PC-3 (cell line): ENCODE results near the gene MLST8. TPM values are rescaled to one million over a fixed set of nuclear protein-coding genes. Genes with fewer than 3 reads are reported as not detected.
"Not testable (repeated sequence)": the region's sequence is repeated elsewhere in the genome, so short reads cannot be mapped to it uniquely, and the experiment has no call there.

ENCODE experiments used
- ATAC-seq: fragments of 200-7000 bp; cut with Tn5 transposase; 2 replicates; pipeline ENCODE4 v1.9.1; 2020; ENCODE audit warnings: mild to moderate bottlenecking, moderate library complexity
- BruUV-seq: library from RNA; stranded (reverse); fragments of 400-500 nt; replicated peaks from 2 replicates; lab custom pipeline; 2021; lab: Mats Ljungman, UMichigan
- CTCF ChIA-PET: fragments of 300-600 bp; sonication (Branson Sonifier 250); formaldehyde crosslinking; loops from one replicate; lab custom pipeline; 2022; ENCODE audit warnings: antibody characterized with exemption; lab: Charles Lee
- POLR2A ChIA-PET: fragments of 300-600 bp; sonication (Branson Sonifier 250); formaldehyde crosslinking; loops from one replicate; lab custom pipeline; 2022; ENCODE audit warnings: antibody characterized with exemption; ENCODE audit not compliant: unreplicated experiment; lab: Charles Lee
- DNase-seq: peaks from one replicate; pipeline ENCODE4 v3.0.0-alpha.2; 2015
- H2AFZ ChIP-seq: fragments of 300-600 bp; sonication (generic); 2 replicates; pipeline ENCODE4 v1.6.0; 2016; ENCODE audit warnings: antibody characterized with exemption, low read length
- H3F3A ChIP-seq: fragments of 300-600 bp; sonication (generic); one replicate; pipeline ENCODE4 v1.6.0; 2017; ENCODE audit warnings: antibody characterized with exemption, low read length, control low read depth, mild to moderate bottlenecking; ENCODE audit not compliant: unreplicated experiment
- H3K27ac ChIP-seq: fragments of 300-600 bp; sonication (generic); 2 replicates; pipeline ENCODE4 v1.5.1; 2016; ENCODE audit warnings: mild to moderate bottlenecking, low read length
- H3K27me3 ChIP-seq: fragments of 300-600 bp; sonication (generic); 2 replicates; pipeline ENCODE4 v1.6.1; 2016; ENCODE audit warnings: low read length, mixed read lengths
- H3K36me3 ChIP-seq: fragments of 300-600 bp; sonication (generic); 2 replicates; pipeline ENCODE4 v1.6.1; 2016; ENCODE audit warnings: low read depth, mixed run types, low read length, mixed read lengths
- H3K4me1 ChIP-seq: fragments of 300-600 bp; sonication (generic); 2 replicates; pipeline ENCODE4 v1.5.1; 2016; ENCODE audit warnings: low read length; ENCODE audit not compliant: insufficient read depth
- H3K4me2 ChIP-seq: fragments of 300-600 bp; sonication (generic); 2 replicates; pipeline ENCODE4 v1.6.0; 2016; ENCODE audit warnings: low read length
- H3K4me3 ChIP-seq: fragments of 300-600 bp; sonication (generic); 2 replicates; pipeline ENCODE4 v1.5.1; 2016; ENCODE audit warnings: mild to moderate bottlenecking, low read length, mixed read lengths
- H3K79me2 ChIP-seq: fragments of 300-600 bp; sonication (generic); 2 replicates; pipeline ENCODE4 v1.6.1; 2017; ENCODE audit warnings: low read length, mixed read lengths
- H3K9ac ChIP-seq: fragments of 300-600 bp; sonication (generic); 2 replicates; pipeline ENCODE4 v1.6.0; 2016; ENCODE audit warnings: mild to moderate bottlenecking, low read length
- H3K9me2 ChIP-seq: fragments of 300-600 bp; sonication (generic); replicated peaks from 2 replicates; pipeline ENCODE4 v1.6.1; 2016; ENCODE audit warnings: mixed run types, low read length, mixed read lengths
- H3K9me3 ChIP-seq: fragments of 300-600 bp; sonication (generic); 2 replicates; pipeline ENCODE4 v1.6.1; 2016; ENCODE audit warnings: low read length, mixed read lengths
- H4K20me1 ChIP-seq: fragments of 300-600 bp; sonication (generic); 2 replicates; pipeline ENCODE4 v1.6.1; 2016; ENCODE audit warnings: low read length, mixed read lengths
- EZH2 ChIP-seq: fragments of 300-600 bp; sonication (generic); IDR thresholded peaks from one replicate; pipeline ENCODE4 v1.6.1; 2017; ENCODE audit warnings: antibody characterized with exemption, mild to moderate bottlenecking, low read length; ENCODE audit not compliant: unreplicated experiment
- EZH2phosphoT487 ChIP-seq: fragments of 300-600 bp; sonication (generic); IDR thresholded peaks from 2 replicates; pipeline ENCODE4 v1.6.1; 2018; ENCODE audit warnings: mild to moderate bottlenecking, antibody characterized with exemption, low read length, borderline replicate concordance
- intact Hi-C: fragments of 100-400 bp; cut with micrococcal nuclease; formaldehyde crosslinking; loops from 2 replicates; pipeline ENCODE4 v1.9.0; 2023
- total RNA-seq: library from RNA; depleted of rRNA; stranded (reverse); fragments of >200 nt; gene quantifications from 2 replicates; pipeline ENCODE4 v1.2.3, GENCODE V29; 2014
- TF ChIP-seq, protein P1 (sequence below): fragments of 300-600 bp; sonication (generic); conservative IDR thresholded peaks from 2 replicates; pipeline ENCODE4 v1.5.1; 2017; ENCODE audit warnings: antibody characterized with exemption, low read depth, mild to moderate bottlenecking, low read length

Gene MLST8
- total RNA-seq, 1 experiment from 2014 or later = 63.3 TPM

DNA sequence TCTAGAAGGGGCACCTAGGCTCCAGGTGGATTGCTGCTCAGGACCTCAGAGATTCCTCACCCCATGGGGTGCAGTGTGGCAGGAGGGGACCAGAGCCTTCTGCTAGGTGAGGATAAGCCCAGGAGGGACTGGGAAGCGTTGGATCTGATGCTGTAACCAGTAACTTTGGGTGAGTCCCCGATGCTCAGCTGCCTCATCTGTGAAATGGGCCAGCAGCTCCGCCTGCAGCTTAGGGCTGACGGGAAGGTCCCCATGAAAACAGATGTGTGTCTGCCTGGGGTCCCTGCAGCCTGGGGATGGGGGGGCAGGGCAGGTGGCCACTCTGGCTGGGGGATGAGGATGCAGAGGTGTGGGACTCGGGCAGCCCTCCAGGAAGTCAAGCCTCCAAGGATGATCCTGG, 6.2 kb upstream of the MLST8 start:
- no peak overlapping the region for H2AFZ ChIP-seq
- POLR2A ChIA-PET = no interaction called here
- no TSS peak for BruUV-seq
- H3K4me2 ChIP-seq = no peak overlapping the region
- H3K27me3 ChIP-seq = no peaks in the 10 kb centered on the region
- peaks cover 12% of the 10 kb centered on the region; the same call in 1 of the 2 replicates for H3K4me1 ChIP-seq
- H3F3A ChIP-seq = no peaks in the 10 kb centered on the region
- H3K27ac ChIP-seq = no peak overlapping the region
- no peaks in the 10 kb centered on the region for H3K36me3 ChIP-seq
- DNase-seq (no peak), ATAC-seq (no peak)
- no peak overlapping the region for H3K4me3 ChIP-seq
- no peaks in the 10 kb centered on the region for H4K20me1 ChIP-seq
- intact Hi-C loops = no loop called here
- no peaks in the 10 kb centered on the region for H3K9me2 ChIP-seq
- CTCF ChIA-PET = no interaction called here
- TF ChIP-seq EZH2 (no peak), EZH2phosphoT487 (no peak)
- TF ChIP-seq, protein P1, sequence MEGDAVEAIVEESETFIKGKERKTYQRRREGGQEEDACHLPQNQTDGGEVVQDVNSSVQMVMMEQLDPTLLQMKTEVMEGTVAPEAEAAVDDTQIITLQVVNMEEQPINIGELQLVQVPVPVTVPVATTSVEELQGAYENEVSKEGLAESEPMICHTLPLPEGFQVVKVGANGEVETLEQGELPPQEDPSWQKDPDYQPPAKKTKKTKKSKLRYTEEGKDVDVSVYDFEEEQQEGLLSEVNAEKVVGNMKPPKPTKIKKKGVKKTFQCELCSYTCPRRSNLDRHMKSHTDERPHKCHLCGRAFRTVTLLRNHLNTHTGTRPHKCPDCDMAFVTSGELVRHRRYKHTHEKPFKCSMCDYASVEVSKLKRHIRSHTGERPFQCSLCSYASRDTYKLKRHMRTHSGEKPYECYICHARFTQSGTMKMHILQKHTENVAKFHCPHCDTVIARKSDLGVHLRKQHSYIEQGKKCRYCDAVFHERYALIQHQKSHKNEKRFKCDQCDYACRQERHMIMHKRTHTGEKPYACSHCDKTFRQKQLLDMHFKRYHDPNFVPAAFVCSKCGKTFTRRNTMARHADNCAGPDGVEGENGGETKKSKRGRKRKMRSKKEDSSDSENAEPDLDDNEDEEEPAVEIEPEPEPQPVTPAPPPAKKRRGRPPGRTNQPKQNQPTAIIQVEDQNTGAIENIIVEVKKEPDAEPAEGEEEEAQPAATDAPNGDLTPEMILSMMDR = no peak
- no peaks in the 10 kb centered on the region for H3K79me2 ChIP-seq
- no peaks in the 10 kb centered on the region for H3K9me3 ChIP-seq
- no peak overlapping the region for H3K9ac ChIP-seq

DNA sequence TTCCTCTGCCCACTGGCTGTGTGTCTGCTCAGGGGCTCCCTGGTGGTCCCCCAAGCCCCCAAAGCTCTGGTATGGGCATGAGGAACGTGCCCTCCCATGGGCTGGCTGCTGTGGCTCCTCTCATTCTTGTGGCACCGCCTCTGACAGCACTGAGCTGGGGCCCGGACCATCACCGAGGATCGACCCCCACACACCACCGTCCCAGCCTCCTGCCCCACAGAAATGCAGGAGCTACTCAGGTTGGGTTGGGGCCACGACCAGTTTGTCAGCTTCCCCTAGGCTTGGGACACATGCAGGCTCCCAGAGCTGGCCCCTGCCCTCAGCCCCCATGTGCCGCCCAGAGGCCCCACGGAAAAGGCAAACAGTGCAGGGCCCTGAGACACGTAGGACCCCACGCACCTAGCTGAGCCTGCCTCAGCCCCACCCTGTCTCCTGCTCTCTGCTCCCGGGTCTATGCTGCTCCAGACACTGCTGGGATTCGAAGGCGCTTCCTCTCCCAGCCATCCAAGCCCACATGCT, 5.6 kb upstream of the MLST8 start:
- Histone ChIP-seq H3K79me2 (no peaks in the 10 kb centered on the region), H3K4me3 (no peak overlapping the region), H3K36me3 (no peaks in the 10 kb centered on the region), H3K27ac (no peak overlapping the region), H3K27me3 (no peaks in the 10 kb centered on the region), H3K9ac (no peak overlapping the region), H2AFZ (no peak overlapping the region), H3K9me3 (no peaks in the 10 kb centered on the region), H3K9me2 (no peaks in the 10 kb centered on the region), H3F3A (no peaks in the 10 kb centered on the region), H4K20me1 (no peaks in the 10 kb centered on the region), H3K4me2 (no peak overlapping the region), H3K4me1 (peaks cover 13% of the 10 kb centered on the region)
- ATAC-seq (no peak), DNase-seq (no peak)
- ChIA-PET POLR2A (no interaction called here), CTCF (no interaction called here)
- intact Hi-C loops = no loop called here
- TF ChIP-seq EZH2phosphoT487 (no peak), EZH2 (no peak)
- TF ChIP-seq, protein P1 = no peak
- BruUV-seq = no TSS peak

- Histone ChIP-seq H2AFZ (no peak overlapping the region), H3K36me3 (no peaks in the 10 kb centered on the region), H4K20me1 (no peaks in the 10 kb centered on the region), H3K9me3 (no peaks in the 10 kb centered on the region), H3K27ac (no peak overlapping the region), H3K9ac (no peak overlapping the region), H3F3A (no peaks in the 10 kb centered on the region), H3K79me2 (no peaks in the 10 kb centered on the region), H3K4me3 (no peak overlapping the region), H3K4me2 (no peak overlapping the region), H3K9me2 (no peaks in the 10 kb centered on the region), H3K4me1 (peaks cover 9% of the 10 kb centered on the region), H3K27me3 (no peaks in the 10 kb centered on the region)
- intact Hi-C loops = no loop called here
- TF ChIP-seq, protein P1 = no peak
- TF ChIP-seq EZH2phosphoT487 (no peak), EZH2 (no peak)
- no TSS peak for BruUV-seq
- CTCF ChIA-PET = no interaction called here
- ATAC-seq (no peak), DNase-seq (no peak)
- POLR2A ChIA-PET = no interaction called here
These were observed 4.9 kb upstream of the MLST8 start for GRCh38 chr16:2200313-2200712.

GRCh38 chr16:2203119-2203688, 2.0 kb upstream of the MLST8 start:
- H3K36me3 ChIP-seq, H3F3A ChIP-seq, POLR2A ChIA-PET, ATAC-seq, H4K20me1 ChIP-seq, intact Hi-C loops, H3K27ac ChIP-seq, H3K9me2 ChIP-seq, H2AFZ ChIP-seq, H3K9me3 ChIP-seq, DNase-seq, BruUV-seq, CTCF ChIA-PET, H3K27me3 ChIP-seq, H3K9ac ChIP-seq, H3K4me2 ChIP-seq, H3K4me3 ChIP-seq: not testable (repeated sequence)
- H3K4me1 ChIP-seq = peaks cover 14% of the 10 kb centered on the region
- H3K79me2 ChIP-seq = peaks cover 25% of the 10 kb centered on the region
